WTC11 (cell line): ENCODE data around the gene PGM2L1. TPM values are rescaled to one million over a fixed set of nuclear protein-coding genes. Genes with fewer than 3 reads are reported as not detected.

Source experiments
- ATAC-seq: fragments of 200-7000 bp; cut with Tn5 transposase; 2 replicates; pipeline ENCODE4 v1.10.0; 2021; ENCODE audit warnings: mild to moderate bottlenecking, moderate library complexity
- CTCF ChIA-PET: fragments of 300-600 bp; sonication (Branson Sonifier 250); formaldehyde crosslinking; loops from one replicate; lab custom pipeline; 2021; ENCODE audit warnings: antibody characterized with exemption; lab: Charles Lee
- POLR2A ChIA-PET: fragments of 350-600 bp; sonication (Branson Sonifier 250); formaldehyde crosslinking; loops from one replicate; lab custom pipeline; 2021; ENCODE audit warnings: antibody characterized with exemption; lab: Charles Lee
- DNase-seq: peaks from one replicate; pipeline ENCODE4 v3.0.0; 2021; ENCODE audit warnings: low spot score
- H3K27ac Mint-ChIP-seq: 2 replicates; pipeline ENCODE4 v1.8.0; 2021; ENCODE audit warnings: mixed read lengths
- H3K27me3 Mint-ChIP-seq: 2 replicates; pipeline ENCODE4 v1.8.0; 2021; ENCODE audit warnings: low read depth, mild to moderate bottlenecking, moderate library complexity, mixed read lengths
- H3K36me3 Mint-ChIP-seq: 2 replicates; pipeline ENCODE4 v1.8.0; 2021; ENCODE audit warnings: mixed read lengths
- H3K4me1 Mint-ChIP-seq: 2 replicates; pipeline ENCODE4 v1.8.0; 2022; ENCODE audit warnings: mixed read lengths
- H3K4me3 Mint-ChIP-seq: 2 replicates; pipeline ENCODE4 v1.8.0; 2021; ENCODE audit warnings: mild to moderate bottlenecking, moderate library complexity, mixed read lengths
- H3K9me3 Mint-ChIP-seq: 2 replicates; pipeline ENCODE4 v1.8.0; 2021; ENCODE audit warnings: mixed read lengths
- ARID4B ChIP-seq: sonication (generic); formaldehyde crosslinking; IDR thresholded peaks from 2 replicates; pipeline ENCODE4 v1.8.0; 2023; ENCODE audit warnings: missing genetic modification reagents, mild to moderate bottlenecking, borderline replicate concordance
- E2F4 ChIP-seq: sonication (generic); formaldehyde crosslinking; IDR thresholded peaks from 2 replicates; pipeline ENCODE4 v1.8.1; 2022; ENCODE audit warnings: low read depth, mild to moderate bottlenecking, moderate library complexity, missing genetic modification reagents, borderline replicate concordance
- EMX1 ChIP-seq: fragments of 250-450 bp; sonication (Bioruptor Pico); IDR thresholded peaks from 2 replicates; pipeline ENCODE4 v1.8.0; 2021; ENCODE audit warnings: mild to moderate bottlenecking
- FOXJ3 ChIP-seq: sonication (generic); formaldehyde crosslinking; IDR thresholded peaks from 2 replicates; pipeline ENCODE4 v1.9.0; 2021; ENCODE audit warnings: missing genetic modification reagents, mild to moderate bottlenecking, borderline replicate concordance
- FOXK1 ChIP-seq: sonication (generic); formaldehyde crosslinking; IDR thresholded peaks from 2 replicates; pipeline ENCODE4 v1.8.0; 2022; ENCODE audit warnings: mild to moderate bottlenecking, moderate library complexity, missing genetic modification reagents
- FOXP1 ChIP-seq: sonication (generic); formaldehyde crosslinking; IDR thresholded peaks from 2 replicates; pipeline ENCODE4 v1.8.0; 2022; ENCODE audit warnings: missing genetic modification reagents, mild to moderate bottlenecking, moderate library complexity, borderline replicate concordance
- GRHL2 ChIP-seq: fragments of 250-450 bp; sonication (Bioruptor Pico); IDR thresholded peaks from 2 replicates; pipeline ENCODE4 v1.8.0; 2022; ENCODE audit warnings: mild to moderate bottlenecking, moderate library complexity; ENCODE audit not compliant: insufficient replicate concordance, severe bottlenecking
- HMGXB4 ChIP-seq: sonication (generic); formaldehyde crosslinking; IDR thresholded peaks from 2 replicates; pipeline ENCODE4 v1.8.1; 2023; ENCODE audit warnings: mild to moderate bottlenecking, moderate library complexity, missing genetic modification reagents
- NR3C1 ChIP-seq: sonication (generic); formaldehyde crosslinking; conservative IDR thresholded peaks from 2 replicates; pipeline ENCODE4 v1.8.1; 2023; ENCODE audit warnings: low read depth, mild to moderate bottlenecking, missing genetic modification reagents
- PRDM15 ChIP-seq: sonication (generic); formaldehyde crosslinking; IDR thresholded peaks from 2 replicates; pipeline ENCODE4 v1.8.0; 2022; ENCODE audit warnings: missing genetic modification reagents
- PRRX2 ChIP-seq: fragments of 250-450 bp; sonication (Bioruptor Pico); IDR thresholded peaks from 2 replicates; pipeline ENCODE4 v1.8.0; 2021; ENCODE audit warnings: mild to moderate bottlenecking
- SMAD4 ChIP-seq: sonication (generic); formaldehyde crosslinking; IDR thresholded peaks from 2 replicates; pipeline ENCODE4 v1.8.0; 2022; ENCODE audit warnings: mild to moderate bottlenecking, missing genetic modification reagents
- ZNF121 ChIP-seq: sonication (generic); formaldehyde crosslinking; IDR thresholded peaks from 2 replicates; pipeline ENCODE4 v1.8.0; 2023; ENCODE audit warnings: missing genetic modification reagents
- ZNF219 ChIP-seq: sonication (generic); formaldehyde crosslinking; IDR thresholded peaks from 2 replicates; pipeline ENCODE4 v1.8.0; 2023; ENCODE audit warnings: missing genetic modification reagents, mild to moderate bottlenecking, borderline replicate concordance
- ZNF232 ChIP-seq: sonication (generic); formaldehyde crosslinking; IDR thresholded peaks from 2 replicates; pipeline ENCODE4 v1.8.0; 2022; ENCODE audit warnings: mild to moderate bottlenecking, missing genetic modification reagents
- ZNF281 ChIP-seq: sonication (generic); formaldehyde crosslinking; IDR thresholded peaks from 2 replicates; pipeline ENCODE4 v1.8.0; 2023; ENCODE audit warnings: mild to moderate bottlenecking, missing genetic modification reagents
- ZNF317 ChIP-seq: sonication (generic); formaldehyde crosslinking; IDR thresholded peaks from 2 replicates; pipeline ENCODE4 v1.8.1; 2023; ENCODE audit warnings: low read depth, mild to moderate bottlenecking, moderate library complexity, missing genetic modification reagents, borderline replicate concordance
- ZNF396 ChIP-seq: fragments of 250-450 bp; sonication (Bioruptor Pico); IDR thresholded peaks from 2 replicates; pipeline ENCODE4 v1.8.0; 2021; ENCODE audit warnings: mild to moderate bottlenecking, moderate library complexity, borderline replicate concordance
- ZNF671 ChIP-seq: fragments of 250-450 bp; sonication (Bioruptor Pico); IDR thresholded peaks from 2 replicates; pipeline ENCODE4 v1.8.0; 2021; ENCODE audit warnings: mild to moderate bottlenecking
- total RNA-seq: library from RNA; stranded (reverse); gene quantifications from 3 replicates; pipeline ENCODE4 v1.2.3, GENCODE V29; 2021

The PGM2L1 gene
- total RNA-seq, 1 experiment from 2014 or later: 34.1 TPM

GRCh38 chr11:74403607-74404321 lies 5.5 kb upstream of the PGM2L1 start:
- Mint-ChIP-seq H3K4me3 (no peak overlapping the region), H3K27me3 (no peaks in the 10 kb centered on the region), H3K27ac (no peak overlapping the region), H3K4me1 (peaks cover 10% of the 10 kb centered on the region), H3K9me3 (no peaks in the 10 kb centered on the region), H3K36me3 (no peaks in the 10 kb centered on the region)
- ATAC-seq (no peak), DNase-seq (no peak)
- POLR2A ChIA-PET: no interaction called here
- TF ChIP-seq ZNF121 (no peak), ZNF671 (CRISPR knock-in tag) (no peak), ARID4B (CRISPR knock-in tag) (no peak), PRRX2 (CRISPR knock-in tag) (no peak), ZNF232 (CRISPR knock-in tag) (no peak), GRHL2 (CRISPR knock-in tag) (no peak), HMGXB4 (no peak), ZNF219 (CRISPR knock-in tag) (no peak), ZNF317 (CRISPR knock-in tag) (no peak), FOXK1 (CRISPR knock-in tag) (no peak), ZNF281 (CRISPR knock-in tag) (no peak), FOXP1 (CRISPR knock-in tag) (no peak), ZNF396 (no peak), FOXJ3 (CRISPR knock-in tag) (no peak)
- CTCF ChIA-PET: interaction anchor here (1.7 kb wide), 1 partner anchor 46 kb away, joined by 4 read pairs; no protein-coding TSS in a partner anchor

GRCh38 chr11:74400606-74401005 lies 2.4 kb upstream of the PGM2L1 start:
- Mint-ChIP-seq H3K36me3 (no peaks in the 10 kb centered on the region), H3K4me1 (peaks cover 15% of the 10 kb centered on the region), H3K27ac (no peak overlapping the region), H3K4me3 (no peak overlapping the region), H3K27me3 (no peaks in the 10 kb centered on the region), H3K9me3 (no peaks in the 10 kb centered on the region)
- ChIA-PET POLR2A (interaction anchor here (0.5 kb wide), 1 partner anchor 14 kb away, joined by 6 read pairs; no protein-coding TSS in a partner anchor), CTCF (interaction anchor here (1.2 kb wide), 1 partner anchor 49 kb away, joined by 3 read pairs; no protein-coding TSS in a partner anchor)
- no peak for DNase-seq
- no peak for ATAC-seq
- TF ChIP-seq ZNF671 (CRISPR knock-in tag): no peak
- TF ChIP-seq HMGXB4: no peak
- TF ChIP-seq PRDM15 (CRISPR knock-in tag): no peak
- TF ChIP-seq EMX1 (CRISPR knock-in tag): no peak
- no peak for TF ChIP-seq NR3C1 (CRISPR knock-in tag)
- TF ChIP-seq E2F4 (CRISPR knock-in tag): no peak
- no peak for TF ChIP-seq SMAD4 (CRISPR knock-in tag)
